ENCODE measurements around the gene TGIF1. TPM values are rescaled to one million over a fixed set of nuclear protein-coding genes. Genes with fewer than 3 reads are reported as not detected.

The TGIF1 gene
- total and polyA plus RNA-seq, 9 of the 15 experiments (the other 6 are each of a cell fraction or from before 2014, with no cell fraction given): 16.1 to 77.7 (median 44.6) TPM

DNA sequence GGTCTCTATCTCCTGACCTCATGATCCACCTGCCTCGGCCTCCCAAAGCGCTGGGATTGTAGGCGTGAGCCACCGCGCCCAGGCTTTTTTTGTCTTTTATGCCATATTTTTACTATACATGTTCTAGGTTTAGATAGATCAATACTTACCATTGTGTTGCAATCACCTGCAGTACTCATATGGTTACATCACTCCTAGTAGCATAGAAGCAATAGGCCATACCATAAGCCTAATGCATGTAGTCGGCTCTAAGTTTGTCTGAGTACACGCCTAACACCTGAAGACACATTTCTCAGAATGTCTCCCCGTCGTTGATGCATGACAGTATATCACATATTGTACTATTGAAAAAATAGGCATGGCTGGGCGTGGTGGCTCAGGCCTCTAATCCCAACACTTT, 27.1 kb upstream of the TGIF1 start:
- intact Hi-C loops (cut with micrococcal nuclease): no loop called here

GRCh38 chr18:3424280-3424890, 25.6 kb upstream of the TGIF1 start:
- Histone ChIP-seq H4K20me1 (replicated peaks; ENCODE audit: control insufficient read depth, insufficient read depth, low read length) (no peaks in the 10 kb centered on the region), H2AFZ (ENCODE audit: low read depth, low read length) (no peak overlapping the region), H3K4me1 (replicated peaks in 1 of 2; ENCODE audit: control insufficient read depth in 2 of 2, insufficient read depth in 2 of 2, low read length in 2 of 2) (peaks cover 3 to 7% of the 10 kb centered on the region in 2 experiments; a peak in 3 of 5 replicates), H3K9me1 (ENCODE audit: control insufficient read depth, insufficient read depth, low read length) (no peaks in the 10 kb centered on the region), H3K9me3 (replicated peaks; ENCODE audit: control insufficient read depth, insufficient read depth, low read depth, low read length) (0 out of 2 replicates have a peak, but pooled peaks cover 4% of the 10 kb centered on the region), H3K36me3 (ENCODE audit: control insufficient read depth, insufficient read depth, low read length) (no peaks in the 10 kb centered on the region), H3K27ac (ENCODE audit: extremely low read depth, low read depth, low read length) (no peak overlapping the region), H3K9ac (ENCODE audit: insufficient read depth in 1 of 2, low read depth in 2 of 2, low read length in 2 of 2) (no peak overlapping the region), H3K79me2 (ENCODE audit: control insufficient read depth, insufficient read depth, low read length) (no peaks in the 10 kb centered on the region), H3K27me3 (ENCODE audit: control insufficient read depth in 2 of 2, insufficient read depth in 2 of 2, low read length in 2 of 2) (no peaks in the 10 kb centered on the region), H3K4me3 (no peak overlapping the region), H3K4me2 (ENCODE audit: insufficient read depth, low read length) (no peak overlapping the region)
- intact Hi-C loops (cut with micrococcal nuclease): no loop called here
- POLR2A ChIA-PET: interaction anchor here (0.6 to 1.4 kb wide), 3 partner anchors 14 to 45 kb away, joined by 3 read pairs; no protein-coding TSS in a partner anchor
- no TSS peak for BruUV-seq (replicated peaks)
- ATAC-seq (no peak), DNase-seq (ENCODE audit: extremely low read depth in 1 of 4, low spot score in 3 of 4) (no peak), FAIRE-seq (no peak)
- CTCF ChIA-PET (ENCODE audit: low intra/inter-chr PET ratio): no interaction called here
- in situ Hi-C loops (cut with MboI): no loop called here
- WGBS (ENCODE audit: insufficient coverage, low coverage, missing lambda C conversion rate): 47% methylated on average over 3 of the region's 3 CpGs
- TF ChIP-seq CHD1 (IDR thresholded peaks at IDR 0.05; ENCODE audit: low read length): no peak
- no peak for TF ChIP-seq HMGN3 (IDR thresholded peaks at IDR 0.05; ENCODE audit: borderline replicate concordance, extremely low read depth, insufficient read length, low read depth, low read length)
- peak; percentile 83 for TF ChIP-seq CEBPB (tag; IDR thresholded peaks at IDR 0.05)
- TF ChIP-seq BDP1 (IDR thresholded peaks at IDR 0.05; ENCODE audit: insufficient read depth, insufficient read length): no peak
- TF ChIP-seq PKNOX1 (IDR thresholded peaks at IDR 0.05): no peak
- no peak for TF ChIP-seq CBFB (CRISPR knock-in tag; IDR thresholded peaks at IDR 0.05)
- no peak for TF ChIP-seq ATF7 (IDR thresholded peaks at IDR 0.05)
- TF ChIP-seq ZNF764 (CRISPR knock-in tag; IDR thresholded peaks at IDR 0.05; ENCODE audit: low read depth): no peak
- TF ChIP-seq GTF2F1 (IDR thresholded peaks at IDR 0.05; ENCODE audit: low read depth, low read length): no peak
- no peak for TF ChIP-seq TCF7 (IDR thresholded peaks at IDR 0.05; ENCODE audit: borderline replicate concordance)
- no peak for TF ChIP-seq DACH1 (IDR thresholded peaks at IDR 0.05; ENCODE audit: partially characterized antibody)
- TF ChIP-seq PHF20 (IDR thresholded peaks at IDR 0.05; ENCODE audit: partially characterized antibody): no peak
- no peak for TF ChIP-seq RFX5 (IDR thresholded peaks at IDR 0.05; ENCODE audit: low read depth, low read length)

More for the DNA sequence above, 27.1 kb upstream of the TGIF1 start:
- H3K4me3 ChIP-seq: no peak overlapping the region
- in situ Hi-C loops (cut with MboI): no loop called here
- H3K9me1 ChIP-seq (ENCODE audit: control insufficient read depth, insufficient read depth, low read length): no peaks in the 10 kb centered on the region
- H3K4me2 ChIP-seq (ENCODE audit: insufficient read depth, low read length): no peak overlapping the region
- H3K4me1 ChIP-seq (replicated peaks in 1 of 2; ENCODE audit: control insufficient read depth in 2 of 2, insufficient read depth in 2 of 2, low read length in 2 of 2): peaks cover 3 to 7% of the 10 kb centered on the region in 2 experiments; a peak in 3 of 5 replicates
- DNase-seq (ENCODE audit: extremely low read depth in 1 of 4, low spot score in 3 of 4) (no peak), ATAC-seq (no peak), FAIRE-seq (no peak)
- ChIA-PET CTCF (ENCODE audit: low intra/inter-chr PET ratio) (no interaction called here), POLR2A (interaction anchor here (0.9 kb wide), 1 partner anchor 8 kb away, joined by 3 read pairs; no protein-coding TSS in a partner anchor)
- H2AFZ ChIP-seq (ENCODE audit: low read depth, low read length): no peak overlapping the region
- H3K36me3 ChIP-seq (ENCODE audit: control insufficient read depth, insufficient read depth, low read length): no peaks in the 10 kb centered on the region
- whole genome bisulfite sequencing (ENCODE audit: insufficient coverage, low coverage, missing lambda C conversion rate): 84% methylated on average over 10 of the region's 10 CpGs
- H4K20me1 ChIP-seq (replicated peaks; ENCODE audit: control insufficient read depth, insufficient read depth, low read length): no peaks in the 10 kb centered on the region
- TF ChIP-seq CEBPG (CRISPR knock-in tag; IDR thresholded peaks at IDR 0.05) (no peak), CEBPG (tag; conservative IDR thresholded peaks at IDR 0.05 in 1 of 2, IDR thresholded peaks at IDR 0.05 in 1 of 2) (peak in 1 of 2 experiments; percentile 45; a peak in 2 of 4 replicates), CEBPB (tag; IDR thresholded peaks at IDR 0.05) (peak; percentile 72), PCBP1 (IDR thresholded peaks at IDR 0.05; ENCODE audit: low read depth, low read length, poor library complexity, severe bottlenecking) (no peak), RBM14 (IDR thresholded peaks at IDR 0.05; ENCODE audit: borderline replicate concordance, insufficient read depth, low read depth, low read length) (no peak), ZNF121 (CRISPR knock-in tag; conservative IDR thresholded peaks at IDR 0.05) (0 out of 2 replicates have a peak, but pooled peaks have one; percentile 27)
- no peak overlapping the region for H3K27ac ChIP-seq (ENCODE audit: extremely low read depth, low read depth, low read length)
- no peaks in the 10 kb centered on the region for H3K79me2 ChIP-seq (ENCODE audit: control insufficient read depth, insufficient read depth, low read length)
- H3K27me3 ChIP-seq (ENCODE audit: control insufficient read depth in 2 of 2, insufficient read depth in 2 of 2, low read length in 2 of 2): no peaks in the 10 kb centered on the region
- H3K9me3 ChIP-seq (replicated peaks; ENCODE audit: control insufficient read depth, insufficient read depth, low read depth, low read length): 0 out of 2 replicates have a peak, but pooled peaks cover 7% of the 10 kb centered on the region
- no peak overlapping the region for H3K9ac ChIP-seq (ENCODE audit: insufficient read depth in 1 of 2, low read depth in 2 of 2, low read length in 2 of 2)
- no TSS peak for BruUV-seq (replicated peaks)

All from K562 (cell line).